ENCODE measurements around the gene AURKB.
"Not testable (repeated sequence)": the region's sequence is repeated elsewhere in the genome, so short reads cannot be mapped to it uniquely, and the experiment has no call there.

Gene AURKB

DNA sequence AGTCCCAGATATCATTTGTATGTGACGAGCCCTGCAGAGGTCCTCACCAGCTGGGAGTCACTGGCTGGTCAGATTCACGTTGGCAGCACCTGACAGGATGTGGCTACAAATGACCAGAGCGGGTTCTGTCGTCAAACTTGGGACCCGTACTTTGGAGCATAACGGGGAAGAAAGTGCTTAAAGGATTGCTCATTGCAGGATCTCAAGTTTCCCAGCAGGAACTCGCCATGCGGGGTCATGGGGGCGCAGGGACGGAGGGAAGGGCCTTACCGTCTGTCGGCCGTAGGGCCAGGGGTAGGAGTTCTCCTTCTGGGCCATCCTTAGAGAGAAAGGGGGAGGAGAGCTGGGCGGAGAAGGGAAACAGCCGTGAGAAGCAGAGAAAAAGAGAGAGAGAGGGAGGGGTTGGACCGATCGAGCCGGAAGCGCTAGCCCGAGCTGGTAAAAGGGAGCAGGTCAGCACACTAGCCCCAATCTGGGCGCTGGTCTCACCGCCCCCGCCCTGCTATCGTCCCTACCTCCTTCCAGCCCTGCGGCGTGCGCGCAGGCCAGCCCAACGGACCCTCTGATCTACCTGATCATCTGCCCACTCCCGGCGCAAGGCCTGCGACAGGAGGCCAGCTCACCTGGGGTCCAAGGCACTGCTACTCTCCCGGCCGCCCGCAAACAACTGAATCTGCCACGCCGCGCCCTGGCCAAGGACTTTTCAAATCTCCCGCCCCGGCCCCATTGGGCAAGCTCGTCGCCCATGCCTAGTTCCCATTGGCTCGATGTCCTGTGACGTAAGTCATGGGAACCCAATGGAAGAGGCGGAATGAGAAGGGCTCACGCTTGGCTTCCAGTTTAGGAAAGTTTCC lies at the start of gene AURKB:
AURKB (minus strand) TSS at position 669 of the 854 bp plus-strand sequence; CDS start at position 318, 351 bp downstream.
- peak; percentile 82 to 99 (median 94) for DNase-seq
- intact Hi-C loops (cut with DNase I): no loop called here

DNA sequence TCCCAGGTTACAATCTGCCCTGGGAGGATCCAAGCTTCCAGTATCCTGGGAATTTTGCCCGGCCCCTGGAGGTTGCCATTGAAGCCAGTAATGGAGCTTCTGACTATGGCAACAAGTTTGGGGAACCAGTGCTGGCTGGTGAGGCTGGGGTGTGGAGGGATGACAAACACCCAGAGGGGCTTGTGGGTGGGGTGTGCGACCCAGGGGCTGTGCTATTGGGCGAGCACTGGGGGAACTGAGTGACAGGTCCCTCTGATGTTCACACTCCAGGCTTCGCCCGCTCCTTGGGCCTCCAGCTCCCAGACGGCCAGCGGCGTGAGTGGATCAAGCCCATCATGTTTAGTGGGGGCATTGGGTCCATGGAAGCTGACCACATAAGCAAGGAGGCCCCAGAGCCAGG lies 47.4 kb upstream of the AURKB start:
- intact Hi-C loops (cut with DNase I): no loop called here
- peak in 3 of 10 donors; percentile 38 to 74 (median 50) for DNase-seq

DNA sequence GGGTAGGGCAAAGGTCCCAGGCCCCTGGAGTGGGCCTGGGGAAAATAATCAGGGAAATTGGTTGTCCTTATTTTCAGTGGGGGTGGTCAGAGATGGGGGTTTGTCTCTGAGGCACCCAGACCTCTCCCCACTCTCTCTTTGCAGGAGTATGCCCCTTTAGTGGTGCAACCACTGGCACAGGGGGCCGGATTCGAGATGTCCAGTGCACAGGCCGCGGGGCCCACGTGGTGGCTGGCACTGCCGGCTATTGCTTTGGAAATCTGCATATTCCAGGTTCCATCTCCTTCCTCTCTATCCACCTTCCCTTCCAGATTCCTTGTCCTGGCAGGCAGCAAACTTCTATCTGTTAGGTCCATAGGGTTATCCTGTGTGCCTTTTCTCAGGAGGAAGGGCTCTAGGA lies 46.3 kb upstream of the AURKB start:
- intact Hi-C loops (cut with DNase I): no loop called here

DNA sequence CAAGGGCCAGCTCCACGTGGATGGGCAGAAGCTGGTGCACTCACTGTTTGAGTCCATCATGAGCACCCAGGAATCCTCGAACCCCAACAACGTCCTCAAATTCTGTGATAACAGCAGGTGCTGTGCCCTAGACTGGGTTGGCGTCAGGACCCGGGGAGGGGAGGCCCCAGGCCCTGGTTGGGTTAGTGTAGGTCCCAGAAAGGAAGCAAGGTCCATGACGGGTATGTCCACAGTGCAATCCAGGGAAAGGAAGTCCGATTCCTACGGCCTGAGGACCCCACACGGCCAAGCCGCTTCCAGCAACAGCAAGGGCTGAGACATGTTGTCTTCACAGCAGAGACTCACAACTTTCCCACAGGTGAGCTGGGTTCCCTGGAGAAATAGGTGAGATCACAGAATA lies 45.9 kb upstream of the AURKB start:
- peak in 2 of 10 donors; percentile 43 to 80 for DNase-seq
- intact Hi-C loops (cut with DNase I): no loop called here

More for the DNA sequence above, 46.3 kb upstream of the AURKB start:
- DNase-seq: peak in 2 of 10 donors; percentile 7 to 66

DNA sequence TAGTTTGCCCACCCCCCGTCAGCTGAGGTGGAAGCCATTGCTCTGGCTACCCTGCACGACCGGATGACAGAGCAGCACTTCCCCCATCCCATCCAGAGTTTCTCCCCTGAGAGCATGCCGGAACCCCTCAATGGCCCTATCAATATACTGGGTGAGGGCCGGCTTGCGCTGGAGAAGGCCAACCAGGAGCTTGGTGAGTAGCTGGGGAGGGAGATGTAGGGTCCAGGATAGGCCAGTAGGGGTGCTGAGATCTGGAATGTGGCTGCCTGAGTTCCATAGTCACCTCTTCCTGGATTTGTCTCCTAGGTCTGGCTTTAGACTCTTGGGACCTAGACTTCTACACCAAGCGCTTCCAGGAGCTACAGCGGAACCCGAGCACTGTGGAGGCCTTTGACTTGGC lies 45.1 kb upstream of the AURKB start:
- peak in 2 of 10 donors; percentile 9 to 31 for DNase-seq
- intact Hi-C loops (cut with DNase I): no loop called here

DNA sequence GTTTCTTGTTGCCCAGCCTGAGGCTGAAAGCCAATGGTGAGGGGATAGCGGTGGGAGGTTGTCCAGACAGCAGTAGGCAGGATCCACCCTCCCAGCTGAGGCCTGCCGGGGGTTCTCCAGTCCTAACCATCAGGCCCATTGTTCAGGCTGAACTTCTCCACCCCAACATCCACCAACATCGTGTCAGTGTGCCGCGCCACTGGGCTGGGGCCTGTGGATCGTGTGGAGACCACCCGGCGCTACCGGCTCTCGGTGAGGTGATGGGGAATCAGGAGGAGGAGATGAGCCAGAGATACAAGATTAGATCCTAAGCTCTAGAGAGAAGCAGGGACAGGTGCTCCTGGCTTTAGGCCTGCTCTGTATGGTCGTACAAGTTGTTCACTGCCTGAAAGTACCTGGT lies 44.5 kb upstream of the AURKB start:
- peak in 1 of 10 donors; percentile 22 for DNase-seq
- intact Hi-C loops (cut with DNase I): no loop called here

DNA sequence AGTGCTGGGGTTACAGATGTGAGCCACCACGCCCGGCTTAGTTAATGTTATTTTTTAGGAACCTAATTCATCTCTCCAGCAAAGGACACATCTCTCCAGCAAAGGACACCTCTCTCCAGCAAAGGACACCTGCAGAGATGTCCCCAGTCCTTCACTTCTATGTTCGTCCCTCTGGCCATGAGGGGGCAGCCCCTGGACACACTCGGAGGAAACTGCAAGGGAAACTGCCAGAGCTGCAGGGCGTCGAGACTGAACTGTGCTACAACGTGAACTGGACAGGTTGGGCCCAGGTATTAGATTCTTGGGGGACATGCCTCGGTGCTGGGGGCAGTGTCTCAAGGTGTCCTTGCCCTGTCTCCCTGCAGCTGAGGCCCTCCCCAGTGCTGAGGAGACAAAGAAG lies 43.4 kb upstream of the AURKB start:
- peak in 4 of 10 donors; percentile 43 to 87 (median 52) for DNase-seq
- intact Hi-C loops (cut with DNase I): no loop called here

DNA sequence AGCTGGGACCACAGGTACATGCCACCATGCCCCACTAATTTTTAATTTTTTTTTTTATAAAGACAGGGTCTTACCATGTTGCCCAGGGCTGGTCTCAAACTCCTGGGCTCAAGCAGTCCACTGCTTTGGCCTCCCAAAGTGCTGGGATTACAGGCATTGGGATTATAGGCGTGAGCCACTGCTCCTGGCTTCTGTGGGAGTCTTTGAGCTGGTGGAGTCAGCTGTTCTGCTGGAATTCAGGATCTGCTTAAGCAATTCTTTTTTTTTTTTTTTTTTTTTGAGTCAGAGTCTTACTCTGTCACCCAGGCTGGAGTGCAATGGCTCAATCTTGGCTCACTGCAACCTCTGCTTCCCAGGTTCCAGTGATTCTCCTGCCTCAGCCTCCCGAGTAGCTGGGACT lies 41.0 kb upstream of the AURKB start:
- DNase-seq: peak in 1 of 10 donors; percentile 12
- intact Hi-C loops (cut with DNase I): not testable (repeated sequence)

DNA sequence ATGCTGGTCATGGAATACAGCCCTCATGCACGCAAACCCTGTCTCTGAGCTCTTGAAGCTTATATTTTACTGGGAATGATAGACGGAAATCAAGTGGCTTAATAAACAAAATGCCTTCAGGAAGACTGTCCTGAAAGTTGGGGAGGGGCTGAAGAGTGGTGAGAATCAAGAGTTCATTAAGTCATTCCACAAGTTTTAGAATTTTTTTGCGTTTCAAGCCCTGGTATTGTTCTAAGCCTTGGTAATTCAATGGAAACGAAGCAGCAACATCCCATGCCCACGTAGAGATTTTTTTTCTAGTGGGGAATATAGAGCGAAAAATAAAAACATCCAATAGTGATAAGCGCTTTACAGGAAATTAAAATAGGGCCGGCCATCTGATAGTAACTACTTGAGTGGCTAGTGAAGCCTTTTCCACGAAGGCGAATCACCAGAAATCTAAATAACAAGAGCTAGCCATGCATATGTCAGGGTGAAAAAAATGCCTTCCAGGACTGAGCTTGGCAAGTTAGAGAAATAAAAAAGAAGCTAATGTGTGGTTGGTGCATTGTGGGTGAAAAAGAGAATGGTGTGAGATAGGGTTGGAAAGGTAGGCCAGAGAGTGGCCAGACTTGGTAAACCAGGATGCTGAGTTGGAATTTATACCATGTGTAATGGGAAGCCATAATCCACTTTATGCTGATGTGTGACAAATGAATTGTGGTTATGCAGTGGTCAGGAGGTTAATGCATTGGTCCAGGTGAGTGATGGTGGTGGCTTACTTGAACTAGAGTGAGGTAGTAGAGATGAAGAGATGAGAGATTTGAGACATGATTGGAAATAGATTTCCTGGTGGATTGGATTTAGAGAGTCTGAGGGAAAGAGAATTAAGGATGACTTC lies 39.5 kb upstream of the AURKB start:
- intact Hi-C loops (cut with DNase I): loop anchor here (2.0 kb wide), 2 partner anchors 27 to 45 kb away; partner anchors contain the start of gene SLC25A35
- DNase-seq: no peak

DNA sequence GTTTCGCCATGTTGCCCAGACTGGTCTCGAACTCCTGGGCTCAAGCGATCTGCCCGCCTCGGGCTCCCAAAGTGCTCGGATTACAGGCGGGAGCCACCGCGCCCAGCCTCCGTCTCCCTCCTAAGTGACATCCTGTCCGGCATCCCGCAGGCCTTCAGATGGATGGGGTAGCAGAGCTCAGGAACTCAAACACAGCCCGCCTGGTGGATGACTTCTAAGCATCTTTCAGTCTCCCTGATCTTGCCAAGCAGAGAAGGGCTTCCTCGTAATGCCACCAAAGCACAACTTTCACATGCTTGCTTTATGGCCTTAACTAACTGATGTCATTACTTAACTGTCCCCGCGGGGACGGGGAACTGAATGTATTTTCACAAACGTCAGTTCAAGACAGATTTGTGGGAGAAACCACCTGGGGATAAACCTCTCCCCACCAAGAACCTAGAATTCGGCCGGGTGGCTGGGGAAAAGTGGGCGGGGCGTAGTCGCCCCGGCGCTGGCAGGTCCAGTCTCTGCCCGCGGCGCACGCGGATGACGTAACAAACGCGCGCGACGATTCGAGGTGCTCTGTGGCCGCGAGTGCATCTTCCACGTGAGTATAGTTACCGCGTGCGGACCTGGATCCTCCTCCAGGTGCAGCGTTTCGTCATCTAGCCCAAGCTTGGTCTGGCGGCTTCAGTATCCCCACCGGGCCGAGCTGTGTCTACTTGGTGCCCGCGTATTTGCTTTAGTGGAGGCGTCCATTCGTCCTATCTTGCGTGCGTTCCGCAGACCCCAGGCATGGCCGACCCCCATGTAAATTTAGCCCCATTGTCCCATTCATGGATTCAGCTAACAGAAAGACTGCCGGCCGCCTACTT lies 38.6 kb upstream of the AURKB start, which contains the start of gene PFAS:
PFAS (plus strand) TSS at position 539 of the 857 bp plus-strand sequence. CDS start 4,649 bp downstream, outside the sequence.
- peak; percentile 91 to 99 (median 94) for DNase-seq
- intact Hi-C loops (cut with DNase I): loop anchor here (2.0 kb wide), 2 partner anchors 26 to 46 kb away; partner anchors contain the start of gene SLC25A35

DNA sequence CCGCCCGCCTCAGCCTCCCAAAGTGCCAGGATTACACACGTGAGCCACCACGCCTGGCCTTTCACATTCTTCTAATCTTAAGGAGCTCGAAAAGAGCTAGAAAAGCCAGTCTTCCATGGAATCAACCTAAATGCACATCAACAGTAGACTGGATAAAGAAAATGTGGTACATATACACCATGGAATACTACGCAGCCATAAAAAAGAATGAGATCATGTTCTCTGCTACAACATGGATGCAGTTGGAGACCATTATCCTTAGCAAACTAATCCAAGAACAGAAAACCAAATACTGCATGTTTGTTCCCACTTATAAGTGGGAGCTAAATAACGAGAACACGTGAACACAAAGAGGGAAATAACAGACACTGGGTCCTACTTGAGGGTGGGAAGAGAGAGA lies 34.4 kb upstream of the AURKB start:
- intact Hi-C loops (cut with DNase I): no loop called here
- no peak for DNase-seq

DNA sequence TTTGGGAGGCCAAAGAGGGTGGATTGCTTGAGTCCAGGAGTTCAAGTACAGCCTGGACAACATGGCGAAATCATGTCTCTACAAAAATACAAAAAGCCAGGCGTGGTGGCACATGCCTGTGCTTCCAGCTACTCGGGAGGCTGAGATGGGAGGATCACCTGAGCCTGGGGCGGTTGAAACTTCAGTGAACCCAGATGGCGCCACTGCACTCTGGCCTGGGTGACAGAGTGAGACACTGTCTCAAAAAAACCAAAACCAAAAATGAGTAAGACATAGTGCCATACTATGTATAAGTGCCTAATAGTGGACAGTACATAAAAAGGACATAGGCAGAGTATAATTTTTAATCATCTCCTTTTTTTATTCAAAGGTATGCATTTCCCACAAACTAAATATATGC lies 33.5 kb upstream of the AURKB start:
- intact Hi-C loops (cut with DNase I): no loop called here

DNA sequence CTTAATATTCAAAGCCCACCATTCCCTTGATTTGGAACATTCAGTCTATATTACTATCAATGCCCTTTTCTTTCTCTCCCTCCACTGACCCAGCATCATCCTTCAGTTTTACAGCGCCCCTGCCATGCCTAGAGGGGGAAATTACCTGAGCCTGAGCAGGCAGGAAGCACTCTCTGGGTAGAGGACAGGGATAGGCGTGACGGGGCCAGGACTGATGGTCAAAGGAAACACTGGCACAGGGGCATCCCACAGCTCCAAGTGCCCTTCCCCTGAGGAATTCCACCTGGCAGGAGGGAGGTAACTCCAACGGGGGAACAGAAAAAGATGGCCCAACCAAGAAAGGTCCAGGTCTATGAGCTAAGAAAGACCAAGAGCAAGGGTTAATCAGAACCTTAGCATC lies 27.5 kb upstream of the AURKB start:
- intact Hi-C loops (cut with DNase I): no loop called here
- peak in 2 of 10 donors; percentile 26 to 59 for DNase-seq

More for the DNA sequence above, 33.5 kb upstream of the AURKB start:
- DNase-seq: peak in 2 of 10 donors; percentile 3 to 19

DNA sequence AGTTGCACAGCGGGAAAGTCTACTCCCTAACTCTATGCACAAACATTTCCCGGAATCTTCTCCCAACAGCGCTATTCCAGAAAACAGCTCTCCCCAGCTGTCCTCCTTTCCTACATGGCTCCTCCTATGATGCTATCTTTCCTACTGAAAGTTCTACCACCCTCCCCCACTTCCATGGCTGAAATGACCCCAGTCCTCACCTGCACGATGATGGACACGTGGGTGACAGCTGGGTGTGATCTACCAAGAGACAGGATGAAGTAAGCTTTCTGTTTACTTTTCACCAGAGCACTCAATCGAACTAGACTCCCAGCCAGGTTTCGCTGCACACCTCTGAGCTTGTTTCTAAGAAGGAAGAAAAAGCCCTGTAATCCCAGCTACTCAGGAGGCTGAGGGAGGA lies 26.8 kb upstream of the AURKB start:
- DNase-seq: peak in 2 of 10 donors; percentile 1 to 2
- intact Hi-C loops (cut with DNase I): no loop called here

DNA sequence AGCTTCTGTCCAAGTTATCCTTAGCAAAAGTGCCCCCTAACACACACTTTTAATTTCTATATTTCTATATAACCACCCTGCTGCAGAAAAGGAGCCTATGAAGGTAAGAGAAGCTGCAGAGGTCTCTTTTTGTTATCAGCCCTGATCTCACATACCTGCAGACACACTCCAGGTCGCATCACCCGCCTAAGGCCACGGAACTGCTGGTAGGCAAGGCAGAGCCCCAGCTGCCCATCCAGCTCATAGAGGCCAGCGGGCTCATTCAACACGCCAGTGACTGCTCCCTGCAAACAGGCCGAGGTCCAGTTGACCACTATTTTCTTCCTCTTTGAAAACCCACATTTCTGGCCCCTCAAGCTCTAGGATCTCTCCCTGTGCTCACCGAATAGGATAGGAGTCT lies 25.3 kb upstream of the AURKB start:
- intact Hi-C loops (cut with DNase I): no loop called here

DNA sequence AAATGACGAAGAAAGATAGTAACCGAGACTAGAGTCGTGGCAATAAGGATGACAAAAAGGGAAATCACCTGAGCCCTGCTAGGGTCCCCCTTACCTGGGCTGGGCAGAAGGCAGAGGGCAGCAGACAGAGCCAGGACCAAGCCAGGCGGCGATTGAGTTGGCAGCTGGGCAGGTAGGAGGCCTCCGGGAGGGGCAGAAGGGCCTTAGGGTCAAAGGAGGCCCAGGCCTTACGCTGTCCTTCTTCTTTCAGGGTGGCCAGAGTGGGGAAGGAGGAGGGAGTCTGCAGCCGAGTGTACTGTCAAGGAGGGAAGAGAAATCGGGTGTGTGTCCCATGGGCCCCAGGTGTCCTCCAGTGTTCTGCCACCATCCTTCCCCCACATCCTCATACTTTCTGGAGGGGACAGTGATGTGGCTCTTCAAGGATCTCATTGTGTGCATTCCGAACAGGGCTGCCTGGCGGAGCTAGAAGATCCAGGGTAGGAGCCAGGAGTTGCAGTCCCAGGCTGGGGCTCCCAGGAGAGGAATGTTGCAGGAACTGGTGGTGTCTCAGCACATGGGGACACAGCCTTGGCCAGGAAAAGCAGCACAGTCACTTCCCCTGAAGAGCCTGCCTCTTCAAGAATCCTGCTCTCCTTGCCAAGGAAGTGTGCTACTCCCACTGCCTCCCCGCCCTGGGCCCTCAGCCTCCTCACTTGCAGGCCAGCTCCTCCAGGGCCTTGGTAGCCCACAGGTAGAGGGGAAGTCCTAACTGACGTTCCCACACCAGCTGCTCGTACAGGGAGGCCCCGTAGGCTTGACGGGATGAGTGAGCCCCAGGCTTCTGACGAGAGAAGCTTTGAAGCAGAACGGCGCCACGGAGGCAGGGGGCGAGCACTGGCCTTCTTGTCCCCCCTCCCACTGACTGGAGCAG lies 24.2 kb upstream of the AURKB start:
- DNase-seq: peak in 1 of 10 donors; percentile 52
- intact Hi-C loops (cut with DNase I): no loop called here

More for the DNA sequence above, 25.3 kb upstream of the AURKB start:
- peak in 1 of 10 donors; percentile 32 for DNase-seq

DNA sequence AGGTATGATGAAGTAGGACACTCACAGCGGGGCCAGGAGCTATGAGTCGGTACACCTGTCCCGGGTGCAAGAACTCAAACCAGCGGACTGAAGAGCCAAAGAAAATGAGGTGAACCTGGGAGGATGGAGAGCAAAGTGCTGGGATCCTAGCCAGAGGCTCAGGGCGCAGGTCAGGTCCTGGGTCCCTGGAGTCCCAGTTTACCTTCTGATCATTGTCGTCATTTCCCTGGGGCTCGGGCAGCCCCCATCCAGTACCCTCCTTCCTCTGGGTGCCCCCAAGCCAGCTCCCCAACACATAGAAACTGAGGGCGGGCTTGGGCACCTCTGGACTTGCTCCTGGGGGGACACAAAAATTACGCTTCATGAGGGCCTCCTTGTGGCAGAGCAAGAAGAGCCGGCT lies 21.3 kb upstream of the AURKB start:
- intact Hi-C loops (cut with DNase I): no loop called here
- peak in 1 of 10 donors; percentile 43 for DNase-seq

DNA sequence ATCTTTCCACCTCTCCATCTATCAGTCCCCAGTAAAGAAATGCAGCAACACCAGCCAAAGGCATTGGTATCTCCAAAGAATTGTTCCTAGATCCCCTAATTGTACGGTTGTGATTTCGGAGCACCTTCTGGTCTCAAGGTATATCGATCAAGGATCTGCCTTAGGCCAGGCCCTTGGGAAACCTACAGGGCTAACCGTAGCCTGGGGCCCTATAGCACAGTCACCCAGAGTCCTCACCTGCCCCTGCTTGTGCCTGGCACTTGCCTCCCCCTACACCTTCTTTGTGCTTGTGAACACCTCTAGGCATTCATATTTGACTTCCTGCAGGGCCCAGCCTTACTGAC lies 16.8 kb upstream of the AURKB start:
- intact Hi-C loops (cut with DNase I): no loop called here
- DNase-seq: peak in 2 of 10 donors; percentile 12 to 13
